A549 (cell line): ENCODE data around the gene BFSP2. TPM values are rescaled to one million over a fixed set of nuclear protein-coding genes. Genes with fewer than 3 reads are reported as not detected.

Experiments
- ATAC-seq, 2 experiments: fragments of 200-7000 bp in 1 of 2; fragments of >200 bp in 1 of 2; cut with Nextera tagmentation in 1 of 2; cut with Tn5 transposase in 1 of 2; 3 replicates each; pipeline versions ENCODE4 v1.8.0 to v1.9.1; 2018 to 2020; ENCODE audit warnings: mild to moderate bottlenecking in 1 of 2, moderate library complexity in 1 of 2
- CTCF ChIA-PET: fragments of 300-600 bp; sonication (Branson Sonifier 250); formaldehyde crosslinking; extraction: SDS; loops from one replicate; lab custom pipeline; 2021; ENCODE audit warnings: antibody characterized with exemption, inconsistent platforms; lab: Yijun Ruan, JAX
- POLR2A ChIA-PET: fragments of 350-600 bp; formaldehyde crosslinking; extraction: SDS; loops from one replicate; lab custom pipeline; 2021; ENCODE audit warnings: antibody characterized with exemption, inconsistent platforms; lab: Yijun Ruan, JAX
- DNase-seq, 2 experiments: peaks; one replicate each; pipeline versions ENCODE4 v3.0.0 to v3.0.0-alpha.2; 2011 to 2016; ENCODE audit warnings: low read depth in 1 of 2, low spot score in 1 of 2
- FAIRE-seq: peaks from 2 replicates; lab custom pipeline; 2011; peaks lifted over from hg19 to GRCh38; lab: Jason Lieb, UNC
- H3K27ac ChIP-seq, 2 experiments: fragments of >200 bp; sonication (Bioruptor Twin); formaldehyde crosslinking; 3 replicates each; pipeline ENCODE4 v1.5.1; 2016 to 2017
- H3K4me1 ChIP-seq: fragments of >200 bp; sonication (Bioruptor Twin); formaldehyde crosslinking; 3 replicates; pipeline ENCODE4 v1.6.1; 2016
- H3K4me2 ChIP-seq: fragments of >200 bp; sonication (Bioruptor Twin); formaldehyde crosslinking; 3 replicates; pipeline ENCODE4 v1.6.1; 2016
- H3K4me3 ChIP-seq: fragments of >200 bp; sonication (Bioruptor Twin); formaldehyde crosslinking; 3 replicates; pipeline ENCODE4 v1.5.1; 2016
- H3K9me3 ChIP-seq: fragments of >200 bp; sonication (Bioruptor Twin); formaldehyde crosslinking; 3 replicates; pipeline ENCODE4 v1.6.1; 2016
- CBX8 ChIP-seq: fragments of 200-600 bp; sonication (generic); IDR thresholded peaks from 2 replicates; pipeline ENCODE4 v1.6.1; 2016
- CHD4 ChIP-seq: fragments of 200-600 bp; sonication (generic); IDR thresholded peaks from 2 replicates; pipeline ENCODE4 v1.6.1; 2016; ENCODE audit warnings: antibody characterized with exemption, mild to moderate bottlenecking, borderline replicate concordance
- EP300 ChIP-seq, 2 experiments: fragments of >200 bp; sonication (Bioruptor Twin); formaldehyde crosslinking; IDR thresholded peaks; 2 replicates in 1 of 2; 3 replicates in 1 of 2; pipeline ENCODE4 v1.6.1; 2016 to 2017
- GATA3 ChIP-seq: IDR thresholded peaks from 2 replicates; pipeline ENCODE4 v1.6.1; 2012; ENCODE audit warnings: borderline replicate concordance
- HOXB5 ChIP-seq: fragments of 250-450 bp; sonication (Bioruptor Pico); IDR thresholded peaks from 2 replicates; pipeline ENCODE4 v1.5.0; 2020; ENCODE audit warnings: mild to moderate bottlenecking, moderate library complexity
- JUNB ChIP-seq: fragments of >200 bp; sonication (Bioruptor Twin); formaldehyde crosslinking; IDR thresholded peaks from 2 replicates; pipeline ENCODE4 v1.6.1; 2016
- MAFK ChIP-seq: fragments of 450-650 bp; IDR thresholded peaks from 2 replicates; pipeline ENCODE4 v1.6.1; 2014; ENCODE audit not compliant: partially characterized antibody
- MYC ChIP-seq: IDR thresholded peaks from 2 replicates; pipeline ENCODE4 v1.6.1; 2012; ENCODE audit warnings: mild to moderate bottlenecking, inconsistent platforms, low read length, improper control_type of control experiment, borderline replicate concordance
- NFE2L2 ChIP-seq: fragments of 150-350 bp; conservative IDR thresholded peaks from 2 replicates; pipeline ENCODE4 v1.6.1; 2014; ENCODE audit warnings: low read length
- POLR2AphosphoS2 ChIP-seq: conservative IDR thresholded peaks from 2 replicates; pipeline ENCODE4 v1.6.1; 2012; ENCODE audit warnings: low read length, improper control_type of control experiment, inconsistent platforms
- RAD21 ChIP-seq, 2 experiments: fragments of >200 bp in 1 of 2; sonication (Bioruptor Twin) in 1 of 2; formaldehyde crosslinking in 1 of 2; IDR thresholded peaks in 1 of 2; conservative IDR thresholded peaks in 1 of 2; 2 replicates in 1 of 2; 3 replicates in 1 of 2; pipeline ENCODE4 v1.6.1; 2012 to 2018; ENCODE audit warnings: inconsistent platforms in 1 of 2
- RFX5 ChIP-seq: fragments of 450-650 bp; IDR thresholded peaks from 2 replicates; pipeline ENCODE4 v1.7.1; 2014; ENCODE audit warnings: antibody characterized with exemption, mild to moderate bottlenecking, moderate library complexity
- SMC3 ChIP-seq: fragments of >200 bp; sonication (Bioruptor Twin); formaldehyde crosslinking; IDR thresholded peaks from 3 replicates; pipeline ENCODE4 v1.6.1; 2018; ENCODE audit warnings: inconsistent platforms
- SREBF2 ChIP-seq: fragments of 450-650 bp; IDR thresholded peaks from 2 replicates; pipeline ENCODE4 v1.6.1; 2014; ENCODE audit warnings: mild to moderate bottlenecking, moderate library complexity
- TFCP2L1 ChIP-seq: fragments of 250-450 bp; sonication (Bioruptor Pico); IDR thresholded peaks from 2 replicates; pipeline ENCODE4 v1.5.0; 2021; ENCODE audit warnings: mild to moderate bottlenecking
- TP53 ChIP-seq: fragments of 250-450 bp; sonication (Bioruptor Pico); IDR thresholded peaks from 2 replicates; pipeline ENCODE4 v1.5.0; 2021; ENCODE audit warnings: mild to moderate bottlenecking, moderate library complexity
- WGBS: methylation state at CpG from one replicate; pipeline ENCODE4 v1.1.6; 2017; ENCODE audit errors: missing lambda C conversion rate; 5-methylcytosine and 5-hydroxymethylcytosine counted together
- polyA plus RNA-seq, 4 experiments: library from polyadenylated mRNA; depleted of rRNA in 3 of 4; stranded (reverse); fragments of >200 nt; fragmentation: RNase III in 1 of 4; extraction: RNeasy Plus Mini Kit Qiagen cat#74134 plus additional on column Dnase treatment in 1 of 4; gene quantifications; 2 replicates in 3 of 4; 3 replicates in 1 of 4; pipeline ENCODE4 v1.2.3, GENCODE V29; 2011 to 2017
- TF ChIP-seq, protein P1 (sequence below): fragments of 450-650 bp; IDR thresholded peaks from 2 replicates; pipeline ENCODE4 v1.6.1; 2014; ENCODE audit warnings: antibody characterized with exemption
- TF ChIP-seq, protein P2 (sequence below): fragments of >200 bp; sonication (Bioruptor Twin); formaldehyde crosslinking; IDR thresholded peaks from 3 replicates; pipeline ENCODE4 v1.6.1; 2016
- TF ChIP-seq, protein P3 (sequence below): fragments of >200 bp; sonication (Bioruptor Twin); formaldehyde crosslinking; IDR thresholded peaks from 3 replicates; pipeline ENCODE4 v1.5.1; 2016
- TF ChIP-seq, protein P4 (sequence below): fragments of >200 bp; sonication (Bioruptor Twin); formaldehyde crosslinking; IDR thresholded peaks from 2 replicates; pipeline ENCODE4 v1.6.1; 2016
- TF ChIP-seq, protein P5 (sequence below): IDR thresholded peaks from 2 replicates; pipeline ENCODE4 v1.6.1; 2012

Gene BFSP2
- polyA plus RNA-seq, 2 of the 4 experiments (the other 2 are of a cell fraction), result 0.18 TPM; not detected in 1

DNA sequence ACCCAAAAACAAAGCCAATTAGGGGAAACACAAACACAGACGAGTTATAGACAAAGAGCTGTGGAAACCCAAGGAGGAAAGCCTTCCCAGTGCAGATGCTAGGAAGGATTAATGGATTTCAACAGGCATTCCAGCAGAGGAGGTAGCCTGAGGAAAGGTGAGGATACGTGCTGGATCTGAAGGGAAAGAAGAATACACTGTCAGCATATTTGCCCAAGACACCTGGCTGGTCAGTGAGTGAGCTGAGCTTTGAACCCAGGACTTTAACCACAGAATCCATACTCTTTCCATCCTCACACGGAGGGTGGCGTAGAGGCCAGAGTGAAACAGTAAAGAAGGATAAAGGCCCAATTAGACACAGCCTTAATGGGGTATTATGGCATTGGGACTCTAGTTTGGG lies 9.1 kb upstream of the BFSP2 start:
- TF ChIP-seq, protein P1, sequence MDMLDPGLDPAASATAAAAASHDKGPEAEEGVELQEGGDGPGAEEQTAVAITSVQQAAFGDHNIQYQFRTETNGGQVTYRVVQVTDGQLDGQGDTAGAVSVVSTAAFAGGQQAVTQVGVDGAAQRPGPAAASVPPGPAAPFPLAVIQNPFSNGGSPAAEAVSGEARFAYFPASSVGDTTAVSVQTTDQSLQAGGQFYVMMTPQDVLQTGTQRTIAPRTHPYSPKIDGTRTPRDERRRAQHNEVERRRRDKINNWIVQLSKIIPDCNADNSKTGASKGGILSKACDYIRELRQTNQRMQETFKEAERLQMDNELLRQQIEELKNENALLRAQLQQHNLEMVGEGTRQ, result no peak
- TF ChIP-seq MAFK, result peak; percentile 35
- ChIA-PET CTCF (interaction anchor here (0.9 kb wide), 1 partner anchor 660 kb away, joined by 4 read pairs; no protein-coding TSS in a partner anchor), POLR2A (no interaction called here)
- 44% methylated on average over 4 of the region's 4 CpGs for WGBS
- no peak overlapping the region for H3K4me3 ChIP-seq
- FAIRE-seq (no peak), ATAC-seq (no peak), DNase-seq (no peak)
- no peak overlapping the region for H3K4me2 ChIP-seq
- H3K27ac ChIP-seq, result no peak overlapping the region
- no peaks in the 10 kb centered on the region for H3K4me1 ChIP-seq
- no peaks in the 10 kb centered on the region for H3K9me3 ChIP-seq

DNA sequence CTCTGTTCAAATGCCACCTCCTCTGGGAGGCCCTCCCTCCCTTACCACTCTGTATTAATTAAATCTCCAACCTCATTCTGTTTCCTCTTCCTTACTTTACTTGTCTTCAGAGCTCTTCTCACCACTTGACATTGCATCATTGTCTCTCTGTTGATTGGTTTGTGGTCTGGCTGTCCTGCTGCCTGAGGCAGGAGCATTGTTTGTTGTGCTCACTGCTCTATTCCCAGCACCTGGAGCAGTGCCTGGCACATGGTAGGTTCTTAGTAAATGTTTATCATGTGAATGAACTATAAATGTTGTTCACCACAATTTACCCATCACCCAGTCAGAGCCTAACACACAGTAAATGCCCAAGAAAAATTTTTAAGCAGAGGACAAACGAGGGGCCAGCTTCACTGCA lies 6.7 kb upstream of the BFSP2 start:
- Histone ChIP-seq H3K4me2 (no peak overlapping the region), H3K27ac (no peak overlapping the region), H3K4me1 (no peaks in the 10 kb centered on the region), H3K9me3 (no peaks in the 10 kb centered on the region), H3K4me3 (no peak overlapping the region)
- no peak for FAIRE-seq
- TF ChIP-seq, protein P2, sequence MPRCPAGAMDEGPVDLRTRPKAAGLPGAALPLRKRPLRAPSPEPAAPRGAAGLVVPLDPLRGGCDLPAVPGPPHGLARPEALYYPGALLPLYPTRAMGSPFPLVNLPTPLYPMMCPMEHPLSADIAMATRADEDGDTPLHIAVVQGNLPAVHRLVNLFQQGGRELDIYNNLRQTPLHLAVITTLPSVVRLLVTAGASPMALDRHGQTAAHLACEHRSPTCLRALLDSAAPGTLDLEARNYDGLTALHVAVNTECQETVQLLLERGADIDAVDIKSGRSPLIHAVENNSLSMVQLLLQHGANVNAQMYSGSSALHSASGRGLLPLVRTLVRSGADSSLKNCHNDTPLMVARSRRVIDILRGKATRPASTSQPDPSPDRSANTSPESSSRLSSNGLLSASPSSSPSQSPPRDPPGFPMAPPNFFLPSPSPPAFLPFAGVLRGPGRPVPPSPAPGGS, result no peak
- TF ChIP-seq MYC (no peak), CBX8 (no peak), JUNB (no peak), SREBF2 (no peak), POLR2AphosphoS2 (no peak), RAD21 (conservative IDR thresholded peaks at IDR 0.05 in 1 of 2, IDR thresholded peaks at IDR 0.05 in 1 of 2) (no peak), TP53 (CRISPR knock-in tag) (no peak), RFX5 (no peak), NFE2L2 (no peak), CHD4 (no peak), EP300 (IDR thresholded peaks at IDR 0.05) (no peak), GATA3 (no peak), SMC3 (no peak), TFCP2L1 (no peak), HOXB5 (no peak)
- TF ChIP-seq, protein P3, sequence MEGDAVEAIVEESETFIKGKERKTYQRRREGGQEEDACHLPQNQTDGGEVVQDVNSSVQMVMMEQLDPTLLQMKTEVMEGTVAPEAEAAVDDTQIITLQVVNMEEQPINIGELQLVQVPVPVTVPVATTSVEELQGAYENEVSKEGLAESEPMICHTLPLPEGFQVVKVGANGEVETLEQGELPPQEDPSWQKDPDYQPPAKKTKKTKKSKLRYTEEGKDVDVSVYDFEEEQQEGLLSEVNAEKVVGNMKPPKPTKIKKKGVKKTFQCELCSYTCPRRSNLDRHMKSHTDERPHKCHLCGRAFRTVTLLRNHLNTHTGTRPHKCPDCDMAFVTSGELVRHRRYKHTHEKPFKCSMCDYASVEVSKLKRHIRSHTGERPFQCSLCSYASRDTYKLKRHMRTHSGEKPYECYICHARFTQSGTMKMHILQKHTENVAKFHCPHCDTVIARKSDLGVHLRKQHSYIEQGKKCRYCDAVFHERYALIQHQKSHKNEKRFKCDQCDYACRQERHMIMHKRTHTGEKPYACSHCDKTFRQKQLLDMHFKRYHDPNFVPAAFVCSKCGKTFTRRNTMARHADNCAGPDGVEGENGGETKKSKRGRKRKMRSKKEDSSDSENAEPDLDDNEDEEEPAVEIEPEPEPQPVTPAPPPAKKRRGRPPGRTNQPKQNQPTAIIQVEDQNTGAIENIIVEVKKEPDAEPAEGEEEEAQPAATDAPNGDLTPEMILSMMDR, result no peak
- TF ChIP-seq, protein P1, result no peak
- TF ChIP-seq, protein P4, sequence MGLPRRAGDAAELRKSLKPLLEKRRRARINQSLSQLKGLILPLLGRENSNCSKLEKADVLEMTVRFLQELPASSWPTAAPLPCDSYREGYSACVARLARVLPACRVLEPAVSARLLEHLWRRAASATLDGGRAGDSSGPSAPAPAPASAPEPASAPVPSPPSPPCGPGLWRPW, result no peak
- TF ChIP-seq, protein P5, sequence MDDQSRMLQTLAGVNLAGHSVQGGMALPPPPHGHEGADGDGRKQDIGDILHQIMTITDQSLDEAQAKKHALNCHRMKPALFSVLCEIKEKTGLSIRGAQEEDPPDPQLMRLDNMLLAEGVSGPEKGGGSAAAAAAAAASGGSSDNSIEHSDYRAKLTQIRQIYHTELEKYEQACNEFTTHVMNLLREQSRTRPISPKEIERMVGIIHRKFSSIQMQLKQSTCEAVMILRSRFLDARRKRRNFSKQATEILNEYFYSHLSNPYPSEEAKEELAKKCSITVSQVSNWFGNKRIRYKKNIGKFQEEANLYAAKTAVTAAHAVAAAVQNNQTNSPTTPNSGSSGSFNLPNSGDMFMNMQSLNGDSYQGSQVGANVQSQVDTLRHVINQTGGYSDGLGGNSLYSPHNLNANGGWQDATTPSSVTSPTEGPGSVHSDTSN, result no peak
- no peak for ATAC-seq
- CTCF ChIA-PET, result interaction anchor here (1.3 kb wide), 1 partner anchor 662 kb away, joined by 3 read pairs; no protein-coding TSS in a partner anchor
- no peak for DNase-seq
- POLR2A ChIA-PET, result no interaction called here
- WGBS, result 0% methylated on average over 1 of the region's 1 CpG
